Rectal smooth muscle tissue (tissue), 1 donor: ENCODE results near the gene SEC24D.
"Not testable (repeated sequence)": the region's sequence is repeated elsewhere in the genome, so short reads cannot be mapped to it uniquely, and the experiment has no call there.

Source experiments
- H3K27ac ChIP-seq: one replicate; pipeline ENCODE4 v1.7.0; 2013; ENCODE audit warnings: low read depth, low read length, inconsistent platforms
- H3K27me3 ChIP-seq: one replicate; pipeline ENCODE4 v1.7.0; 2013; ENCODE audit warnings: low read length; ENCODE audit not compliant: control insufficient read depth, insufficient read depth
- H3K36me3 ChIP-seq: one replicate; pipeline ENCODE4 v1.7.0; 2013; ENCODE audit warnings: low read length; ENCODE audit not compliant: control insufficient read depth, insufficient read depth
- H3K4me1 ChIP-seq: one replicate; pipeline ENCODE4 v1.7.0; 2013; ENCODE audit warnings: low read length; ENCODE audit not compliant: control insufficient read depth, insufficient read depth
- H3K4me3 ChIP-seq: one replicate; pipeline ENCODE4 v1.7.0; 2013; ENCODE audit warnings: low read length
- H3K9ac ChIP-seq: one replicate; pipeline ENCODE4 v1.7.0; 2013; ENCODE audit warnings: low read length

Gene SEC24D

DNA sequence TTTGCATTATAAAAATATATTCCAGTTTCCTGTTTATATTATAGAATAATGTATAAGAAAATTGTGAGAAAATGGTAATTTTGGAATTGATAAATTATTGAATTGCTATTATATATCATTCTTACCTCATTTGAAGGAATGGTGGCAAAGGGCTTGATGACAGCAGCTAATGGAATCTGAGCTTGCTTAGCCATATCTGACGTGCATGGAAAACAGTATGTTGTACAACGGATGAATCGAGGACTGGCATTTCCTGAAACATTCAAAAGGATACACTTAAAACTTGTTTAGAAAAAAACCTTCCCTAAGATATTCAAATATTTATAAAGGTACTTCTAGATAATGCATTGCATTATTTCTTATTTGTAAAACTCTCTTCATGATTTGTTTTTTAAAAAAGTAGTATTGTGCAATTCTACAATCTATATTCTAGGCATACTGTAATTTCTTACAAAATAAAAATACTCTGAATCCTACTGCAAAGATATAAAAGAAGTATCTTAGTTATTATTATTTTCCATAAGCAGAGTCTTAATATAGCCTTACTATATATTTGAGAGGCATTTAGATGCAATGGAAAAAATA is 38.3 kb downstream of the SEC24D start:
- no peak overlapping the region for H3K27ac ChIP-seq
- H3K4me3 ChIP-seq = no peak overlapping the region
- no peaks in the 10 kb centered on the region for H3K4me1 ChIP-seq
- no peaks in the 10 kb centered on the region for H3K27me3 ChIP-seq
- H3K36me3 ChIP-seq = peaks cover 17% of the 10 kb centered on the region
- no peak overlapping the region for H3K9ac ChIP-seq

DNA sequence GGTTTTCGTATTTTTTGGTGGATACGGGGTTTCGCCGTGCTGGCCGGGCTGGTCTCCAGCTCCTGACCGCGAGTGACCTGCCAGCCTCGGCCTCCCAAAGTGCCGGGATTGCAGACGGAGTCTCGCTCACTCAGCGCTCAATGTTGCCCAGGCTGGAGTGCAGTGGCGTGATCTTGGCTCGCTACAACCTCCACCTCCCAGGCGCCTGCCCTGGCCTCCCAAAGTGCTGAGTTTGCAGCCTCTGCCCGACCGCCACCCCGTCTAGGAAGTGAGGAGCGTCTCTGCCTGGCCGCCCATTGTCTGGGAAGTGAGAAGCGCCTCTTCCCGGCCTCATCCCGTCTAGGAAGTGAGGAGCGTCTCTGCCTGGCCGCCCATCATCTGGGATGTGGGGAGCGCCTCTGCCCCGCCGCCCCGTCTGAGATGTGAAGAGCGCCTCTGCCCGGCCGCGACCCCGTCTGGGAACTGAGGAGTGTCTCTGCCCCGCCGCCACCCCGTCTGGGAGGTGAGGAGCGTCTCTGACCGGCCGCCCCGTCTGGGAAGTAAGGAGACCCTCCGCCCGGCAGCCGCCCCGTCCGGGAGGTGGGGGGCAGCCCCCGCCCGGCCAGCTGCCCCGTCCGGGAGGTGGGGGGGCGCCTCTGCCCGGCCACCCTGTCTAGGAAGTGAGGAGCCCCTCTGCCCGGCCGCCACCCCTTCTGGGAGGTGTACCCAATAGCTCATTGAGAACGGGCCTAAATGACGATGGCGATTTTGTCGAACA is 44.1 kb downstream of the SEC24D start:
- not testable (repeated sequence) for H3K27ac ChIP-seq, H3K9ac ChIP-seq, H3K27me3 ChIP-seq, H3K4me3 ChIP-seq, H3K36me3 ChIP-seq
- peaks cover 19% of the 10 kb centered on the region for H3K4me1 ChIP-seq

DNA sequence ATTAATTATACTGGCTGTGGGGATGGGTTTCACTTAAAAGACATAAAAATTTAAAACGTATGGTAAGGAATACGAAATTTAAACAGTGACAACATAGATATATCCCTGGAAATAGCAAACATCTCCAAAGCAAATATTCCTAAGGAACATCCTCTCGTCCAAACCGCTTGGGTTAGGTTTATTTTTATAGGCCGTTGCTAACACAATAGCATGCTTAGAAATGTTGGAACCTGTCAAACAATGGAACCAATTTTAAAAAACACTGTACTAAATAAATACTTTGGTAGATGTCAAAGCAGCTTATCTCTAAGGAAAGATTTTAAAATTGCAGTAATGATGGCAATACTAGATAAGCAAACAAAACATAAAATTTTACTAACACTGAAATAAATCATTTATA is 45.4 kb downstream of the SEC24D start:
- Histone ChIP-seq H3K9ac (no peak overlapping the region), H3K4me1 (peaks cover 19% of the 10 kb centered on the region), H3K4me3 (no peak overlapping the region), H3K36me3 (no peaks in the 10 kb centered on the region), H3K27ac (peak overlapping the region; percentile 14), H3K27me3 (no peaks in the 10 kb centered on the region)

DNA sequence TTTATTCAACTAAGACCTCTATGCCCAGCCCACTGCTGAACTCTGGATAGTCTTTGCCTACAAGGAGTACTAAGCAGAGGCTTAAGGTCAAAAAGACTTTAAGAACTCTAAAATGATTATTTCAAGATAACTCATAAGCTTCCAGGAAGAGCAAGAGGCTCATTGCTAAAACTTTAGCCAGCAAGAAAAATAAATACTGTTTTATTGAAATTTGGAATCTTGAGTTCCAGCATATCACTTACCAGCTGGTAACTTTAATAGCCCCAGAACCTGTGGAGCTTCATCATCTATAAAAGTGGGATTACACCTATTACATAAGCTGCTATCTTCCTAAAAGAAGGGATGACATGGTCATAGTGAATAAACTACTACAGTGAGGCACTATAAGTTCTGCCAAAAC is 47.0 kb downstream of the SEC24D start:
- no peaks in the 10 kb centered on the region for H3K27me3 ChIP-seq
- no peak overlapping the region for H3K9ac ChIP-seq
- peak overlapping the region; percentile 22 for H3K27ac ChIP-seq
- no peaks in the 10 kb centered on the region for H3K36me3 ChIP-seq
- H3K4me1 ChIP-seq = peaks cover 19% of the 10 kb centered on the region
- H3K4me3 ChIP-seq = no peak overlapping the region

DNA sequence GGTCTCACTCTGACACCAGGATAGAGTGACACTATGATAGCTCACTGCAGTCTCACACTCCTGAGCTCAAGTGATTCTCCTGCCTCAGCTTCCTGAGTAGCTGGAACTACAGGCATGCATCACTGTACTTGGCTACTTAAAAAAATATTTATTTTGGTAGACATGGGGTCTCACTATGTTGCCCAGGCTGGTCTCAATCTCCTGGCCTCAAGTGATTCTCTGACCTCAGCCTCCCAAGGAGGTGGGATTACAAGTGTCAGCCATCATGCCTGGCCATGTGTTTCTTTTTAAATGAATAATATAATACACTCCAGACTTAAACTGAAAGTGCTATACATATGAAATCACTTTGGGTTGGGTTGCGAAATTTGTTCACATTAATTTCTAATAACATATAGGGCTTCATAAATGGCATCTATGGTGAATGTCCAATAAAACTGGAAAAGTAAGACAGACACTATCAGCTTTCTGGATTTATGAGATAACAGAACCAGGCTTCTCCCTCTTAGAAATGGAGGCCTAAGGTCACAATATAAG is 48.0 kb downstream of the SEC24D start:
- Histone ChIP-seq H3K36me3 (no peaks in the 10 kb centered on the region), H3K27me3 (no peaks in the 10 kb centered on the region), H3K4me3 (no peak overlapping the region), H3K27ac (no peak overlapping the region), H3K9ac (no peak overlapping the region), H3K4me1 (peaks cover 19% of the 10 kb centered on the region)

DNA sequence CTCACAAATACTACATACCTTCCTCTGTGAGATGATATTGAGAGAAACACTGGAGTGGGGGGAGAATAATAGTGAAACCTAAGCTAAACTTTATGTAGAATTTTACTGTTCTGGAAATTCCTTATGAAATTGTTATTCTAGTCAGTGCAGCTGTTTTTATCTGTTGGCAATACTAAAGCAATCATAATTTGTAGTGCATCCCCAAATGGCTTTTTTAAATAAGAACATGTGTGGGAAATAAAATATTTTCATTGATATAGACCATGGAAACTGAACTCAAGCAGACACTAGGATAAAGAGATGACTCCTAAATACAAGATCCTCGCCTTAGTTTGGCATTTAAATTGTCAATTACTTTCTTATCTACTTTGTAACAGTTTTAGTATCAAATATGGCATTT is 51.1 kb downstream of the SEC24D start:
- Histone ChIP-seq H3K4me1 (peaks cover 6% of the 10 kb centered on the region), H3K27me3 (no peaks in the 10 kb centered on the region), H3K27ac (no peak overlapping the region), H3K4me3 (no peak overlapping the region), H3K9ac (no peak overlapping the region), H3K36me3 (no peaks in the 10 kb centered on the region)

DNA sequence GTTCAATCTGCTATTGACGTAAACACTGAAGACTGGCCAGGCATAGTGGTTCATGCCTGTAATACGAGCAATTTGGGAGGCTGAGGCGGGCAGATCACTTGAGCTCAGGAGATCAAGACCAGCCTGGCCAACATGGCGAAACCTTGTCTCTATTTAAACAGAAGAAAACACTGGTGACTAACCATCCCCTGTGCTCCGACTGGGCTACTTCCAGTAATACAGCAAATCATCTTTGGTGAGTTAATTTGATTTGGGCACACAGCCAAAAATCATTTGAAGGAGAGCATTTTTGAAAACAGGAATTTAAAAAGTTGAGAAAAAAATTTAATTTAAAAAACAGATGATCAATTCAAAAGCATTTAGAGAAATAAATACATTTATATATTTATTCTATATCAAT is 52.0 kb downstream of the SEC24D start:
- no peaks in the 10 kb centered on the region for H3K27me3 ChIP-seq
- no peak overlapping the region for H3K9ac ChIP-seq
- H3K27ac ChIP-seq = no peak overlapping the region
- no peaks in the 10 kb centered on the region for H3K36me3 ChIP-seq
- no peak overlapping the region for H3K4me3 ChIP-seq
- H3K4me1 ChIP-seq = peaks cover under 1% of the 10 kb centered on the region

DNA sequence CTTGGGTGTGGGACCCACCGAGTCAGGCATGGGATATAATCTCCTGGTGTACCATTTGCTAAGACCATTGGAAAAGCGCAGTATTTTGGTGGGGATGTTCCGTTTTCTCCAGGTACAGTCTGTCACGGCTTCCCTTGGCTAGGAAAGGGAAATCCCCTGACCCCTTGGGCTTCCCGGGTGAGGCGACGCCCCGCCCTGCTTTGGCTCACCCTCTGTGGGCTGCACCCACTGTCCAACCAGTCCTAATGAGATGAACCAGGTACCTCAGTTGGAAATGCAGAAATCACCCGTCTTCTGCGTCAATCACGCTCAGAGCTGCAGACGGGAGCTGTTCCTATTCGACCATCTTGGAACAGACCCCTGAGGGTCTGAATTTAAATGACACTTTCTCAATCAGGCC is 53.0 kb downstream of the SEC24D start:
- not testable (repeated sequence) for H3K27ac ChIP-seq, H3K4me1 ChIP-seq

DNA sequence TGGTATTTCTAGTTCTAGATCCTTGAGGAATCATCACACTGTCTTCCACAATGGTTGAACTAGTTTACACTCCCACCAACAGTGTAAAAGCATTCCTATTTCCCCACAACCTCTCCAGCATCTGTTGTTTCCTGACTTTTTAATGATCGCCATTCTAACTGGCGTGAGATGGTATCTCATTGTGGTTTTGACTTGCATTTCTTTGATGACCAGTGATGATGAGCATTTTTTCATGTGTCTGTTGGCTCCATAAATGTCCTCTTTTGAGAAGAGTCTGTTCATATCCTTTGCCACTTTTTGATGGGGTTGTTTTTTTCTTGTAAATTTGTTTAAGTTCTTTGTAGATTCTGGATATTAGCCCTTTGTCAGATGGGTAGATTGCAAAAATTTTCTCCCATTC is 58.3 kb downstream of the SEC24D start:
- H3K9ac ChIP-seq, H3K4me1 ChIP-seq, H3K27me3 ChIP-seq, H3K36me3 ChIP-seq, H3K4me3 ChIP-seq, H3K27ac ChIP-seq: not testable (repeated sequence)

More for the DNA sequence above, 53.0 kb downstream of the SEC24D start:
- H3K36me3 ChIP-seq, H3K27me3 ChIP-seq, H3K9ac ChIP-seq, H3K4me3 ChIP-seq: not testable (repeated sequence)

DNA sequence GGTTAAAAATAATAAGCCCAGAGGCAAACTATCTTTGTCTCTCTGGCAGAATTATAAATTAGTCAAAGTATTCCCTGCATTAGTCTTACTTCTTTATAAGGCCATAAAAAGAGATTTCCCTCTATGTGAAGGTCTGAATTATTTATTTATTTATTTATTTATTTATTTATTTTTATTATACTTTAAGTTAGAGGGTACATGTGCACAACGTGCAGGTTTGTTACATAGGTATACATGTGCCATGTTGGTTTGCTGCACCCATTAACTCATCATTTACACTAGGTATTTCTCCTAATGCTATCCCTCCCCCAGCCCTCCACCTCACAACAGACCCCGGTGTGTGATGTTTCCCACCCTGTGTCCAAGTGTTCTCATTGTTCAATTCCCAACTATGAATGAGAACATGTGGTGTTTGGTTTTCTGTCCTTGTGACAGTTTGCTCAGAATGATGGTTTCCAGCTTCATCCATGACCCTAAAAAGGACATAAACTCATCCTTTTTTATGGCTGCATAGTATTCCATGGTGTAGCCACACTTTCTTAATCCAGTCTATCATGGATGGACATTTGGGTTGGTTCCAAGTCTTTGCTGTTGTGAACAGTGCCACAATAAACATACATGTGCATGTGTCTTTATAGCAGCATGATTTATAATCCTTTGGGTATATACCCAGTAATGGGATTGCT is 58.8 kb downstream of the SEC24D start:
- H3K4me1 ChIP-seq = peaks cover 14% of the 10 kb centered on the region
- not testable (repeated sequence) for H3K36me3 ChIP-seq, H3K4me3 ChIP-seq, H3K27ac ChIP-seq, H3K27me3 ChIP-seq, H3K9ac ChIP-seq

DNA sequence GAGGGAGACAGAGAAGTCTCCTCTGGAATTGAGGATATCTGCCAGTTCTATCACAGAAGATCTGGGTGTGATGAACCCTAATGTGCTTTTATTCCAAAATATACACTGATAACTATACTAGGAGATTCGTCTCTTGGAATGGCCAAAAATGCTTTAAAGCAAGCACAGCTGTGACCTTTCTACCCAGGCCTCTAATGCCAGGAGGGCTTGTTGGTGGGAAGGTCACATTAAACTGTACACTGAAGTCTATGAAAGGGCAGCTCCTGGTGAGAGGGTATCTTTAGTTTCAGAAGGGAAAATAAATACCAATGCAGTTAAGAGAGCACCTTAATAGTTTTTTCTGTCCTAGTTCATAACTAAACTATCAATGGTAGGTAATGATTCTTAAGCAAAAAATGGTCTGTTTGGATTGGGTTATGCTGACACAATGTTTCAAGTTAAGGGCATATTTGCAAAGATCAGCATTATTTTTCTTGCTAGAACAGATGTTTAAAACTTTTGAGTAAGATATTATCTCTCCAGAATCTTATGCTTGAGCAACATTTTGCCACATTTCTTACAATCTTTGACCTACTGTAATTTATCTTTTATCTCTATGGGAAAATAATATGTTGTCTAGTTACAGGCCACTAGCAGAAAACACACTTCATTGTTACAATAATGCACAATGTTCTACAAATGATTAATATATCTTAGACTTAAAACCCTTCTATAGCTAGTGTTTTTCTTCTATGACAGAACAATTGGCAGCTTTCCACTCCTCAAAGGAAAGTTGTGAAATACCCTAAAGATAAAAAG is 59.6 kb downstream of the SEC24D start:
- H3K4me1 ChIP-seq = peaks cover 21% of the 10 kb centered on the region
- H3K27me3 ChIP-seq = no peaks in the 10 kb centered on the region
- no peak overlapping the region for H3K9ac ChIP-seq
- peak overlapping the region; percentile 33 for H3K27ac ChIP-seq
- no peaks in the 10 kb centered on the region for H3K36me3 ChIP-seq
- no peak overlapping the region for H3K4me3 ChIP-seq

DNA sequence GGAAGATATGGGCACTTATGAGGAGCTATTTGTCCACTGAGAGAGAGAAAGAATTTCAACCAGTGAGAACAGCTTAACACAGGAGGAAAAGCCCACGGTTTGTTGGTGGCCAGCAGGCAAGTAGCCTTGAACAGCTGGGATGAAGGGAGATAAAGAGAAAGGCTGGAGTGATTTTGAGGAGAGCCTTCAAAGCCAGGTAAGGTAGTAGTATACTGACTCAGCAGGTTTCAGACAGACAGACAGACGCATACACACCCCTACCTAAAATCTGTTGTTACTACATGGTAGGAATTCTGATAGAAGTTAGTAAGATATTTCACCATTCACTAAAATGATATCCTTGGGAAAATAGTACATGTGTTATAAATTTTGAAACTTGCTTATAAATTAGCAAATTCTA is 60.5 kb downstream of the SEC24D start:
- Histone ChIP-seq H3K4me3 (no peak overlapping the region), H3K27me3 (no peaks in the 10 kb centered on the region), H3K4me1 (peaks cover 30% of the 10 kb centered on the region), H3K9ac (no peak overlapping the region), H3K27ac (no peak overlapping the region), H3K36me3 (no peaks in the 10 kb centered on the region)
